Mesenchymal stem cell (in vitro differentiated cells and primary cell): ENCODE measurements around the gene TRIM13.

Experiments
- DNase-seq: peaks from one replicate; pipeline ENCODE4 v3.0.0-alpha.2; 2013
- H2AFZ ChIP-seq: one replicate; pipeline ENCODE4 v1.6.1; 2013; ENCODE audit warnings: low read depth, mild to moderate bottlenecking, control low read depth, inconsistent platforms, low read length, moderate library complexity
- H2AK5ac ChIP-seq: 2 replicates; pipeline ENCODE4 v1.6.1; 2013; ENCODE audit warnings: low read length, moderate library complexity, mild to moderate bottlenecking, inconsistent platforms; ENCODE audit not compliant: severe bottlenecking
- H2BK120ac ChIP-seq: one replicate; pipeline ENCODE4 v1.6.1; 2013; ENCODE audit warnings: low read depth, mild to moderate bottlenecking, inconsistent platforms, low read length, moderate library complexity
- H2BK12ac ChIP-seq, 2 experiments: one replicate each; pipeline ENCODE4 v1.6.1; 2013; ENCODE audit warnings: inconsistent platforms in 2 of 2, low read length in 2 of 2, mild to moderate bottlenecking in 2 of 2, moderate library complexity in 2 of 2, control low read depth in 1 of 2
- H2BK15ac ChIP-seq: one replicate; pipeline ENCODE4 v1.6.1; 2013; ENCODE audit warnings: mild to moderate bottlenecking, low read depth, inconsistent platforms; ENCODE audit not compliant: poor library complexity, severe bottlenecking
- H2BK5ac ChIP-seq: 2 replicates; pipeline ENCODE4 v1.6.1; 2013; ENCODE audit warnings: low read depth, mild to moderate bottlenecking, low read length, control low read depth, inconsistent platforms; ENCODE audit not compliant: poor library complexity, severe bottlenecking
- H3K14ac ChIP-seq, 2 experiments: one replicate each; pipeline ENCODE4 v1.6.1; 2013; ENCODE audit warnings: inconsistent platforms in 2 of 2, low read length in 2 of 2, control low read depth in 1 of 2, mild to moderate bottlenecking in 1 of 2, moderate library complexity in 1 of 2
- H3K18ac ChIP-seq, 2 experiments: one replicate each; pipeline ENCODE4 v1.6.1; 2013; ENCODE audit warnings: inconsistent platforms in 2 of 2, low read length in 2 of 2, control low read depth in 1 of 2, low read depth in 1 of 2, mild to moderate bottlenecking in 1 of 2
- H3K23ac ChIP-seq, 2 experiments: one replicate each; pipeline ENCODE4 v1.6.1; 2013; ENCODE audit warnings: inconsistent platforms in 2 of 2, low read length in 2 of 2, mild to moderate bottlenecking in 2 of 2, moderate library complexity in 2 of 2, control low read depth in 1 of 2
- H3K27ac ChIP-seq: 2 replicates; pipeline ENCODE4 v1.5.1; 2013; ENCODE audit warnings: mild to moderate bottlenecking, moderate library complexity, low read length, control low read depth, inconsistent platforms; ENCODE audit not compliant: poor library complexity, severe bottlenecking
- H3K27me3 ChIP-seq, 2 experiments: 2 replicates each; pipeline versions ENCODE4 v1.6.1 to v1.7.0; 2013; ENCODE audit warnings: low read length in 2 of 2, mild to moderate bottlenecking in 2 of 2, moderate library complexity in 2 of 2, control low read depth in 1 of 2, inconsistent platforms in 1 of 2; ENCODE audit not compliant: control insufficient read depth in 1 of 2, insufficient read depth in 1 of 2
- H3K36me3 ChIP-seq, 2 experiments: 2 replicates each; pipeline versions ENCODE4 v1.6.1 to v1.7.0; 2013; ENCODE audit warnings: low read length in 2 of 2, control low read depth in 1 of 2, inconsistent platforms in 1 of 2, low read depth in 1 of 2, mild to moderate bottlenecking in 1 of 2; ENCODE audit not compliant: insufficient read depth in 2 of 2, control insufficient read depth in 1 of 2
- H3K4ac ChIP-seq, 2 experiments: one replicate each; pipeline ENCODE4 v1.6.1; 2013; ENCODE audit warnings: inconsistent platforms in 2 of 2, low read length in 2 of 2, mild to moderate bottlenecking in 2 of 2, moderate library complexity in 2 of 2, control low read depth in 1 of 2, low read depth in 1 of 2
- H3K4me1 ChIP-seq: 2 replicates; pipeline ENCODE4 v1.6.1; 2013; ENCODE audit warnings: low read depth, low read length, control low read depth; ENCODE audit not compliant: control insufficient read depth, insufficient read depth
- H3K4me2 ChIP-seq: 2 replicates; pipeline ENCODE4 v1.6.1; 2013; ENCODE audit warnings: low read length, mild to moderate bottlenecking, inconsistent platforms; ENCODE audit not compliant: poor library complexity, severe bottlenecking
- H3K4me3 ChIP-seq, 2 experiments: 2 replicates each; pipeline versions ENCODE4 v1.5.1 to v1.7.0; 2013; ENCODE audit warnings: low read length in 2 of 2, mild to moderate bottlenecking in 2 of 2, control low read depth in 1 of 2, low read depth in 1 of 2; ENCODE audit not compliant: insufficient read depth in 1 of 2
- H3K79me1 ChIP-seq: replicated peaks from 2 replicates; pipeline ENCODE4 v1.6.1; 2013; ENCODE audit warnings: mild to moderate bottlenecking, control low read depth, low read length, inconsistent platforms; ENCODE audit not compliant: poor library complexity, severe bottlenecking
- H3K9ac ChIP-seq: 2 replicates; pipeline ENCODE4 v1.7.0; 2013; ENCODE audit warnings: mild to moderate bottlenecking, low read length, moderate library complexity
- H3K9me3 ChIP-seq: 2 replicates; pipeline ENCODE4 v1.7.0; 2013; ENCODE audit warnings: mild to moderate bottlenecking, low read length; ENCODE audit not compliant: control insufficient read depth
- H4K8ac ChIP-seq: one replicate; pipeline ENCODE4 v1.6.1; 2013; ENCODE audit warnings: inconsistent platforms, mild to moderate bottlenecking, low read length, moderate library complexity
- H4K91ac ChIP-seq: one replicate; pipeline ENCODE4 v1.6.1; 2013; ENCODE audit warnings: mild to moderate bottlenecking, low read length, inconsistent platforms
- WGBS: methylation state at CpG from one replicate; pipeline ENCODE4 v1.1.7; 2013; ENCODE audit warnings: mixed read lengths; 5-methylcytosine and 5-hydroxymethylcytosine counted together

TRIM13 gene

DNA sequence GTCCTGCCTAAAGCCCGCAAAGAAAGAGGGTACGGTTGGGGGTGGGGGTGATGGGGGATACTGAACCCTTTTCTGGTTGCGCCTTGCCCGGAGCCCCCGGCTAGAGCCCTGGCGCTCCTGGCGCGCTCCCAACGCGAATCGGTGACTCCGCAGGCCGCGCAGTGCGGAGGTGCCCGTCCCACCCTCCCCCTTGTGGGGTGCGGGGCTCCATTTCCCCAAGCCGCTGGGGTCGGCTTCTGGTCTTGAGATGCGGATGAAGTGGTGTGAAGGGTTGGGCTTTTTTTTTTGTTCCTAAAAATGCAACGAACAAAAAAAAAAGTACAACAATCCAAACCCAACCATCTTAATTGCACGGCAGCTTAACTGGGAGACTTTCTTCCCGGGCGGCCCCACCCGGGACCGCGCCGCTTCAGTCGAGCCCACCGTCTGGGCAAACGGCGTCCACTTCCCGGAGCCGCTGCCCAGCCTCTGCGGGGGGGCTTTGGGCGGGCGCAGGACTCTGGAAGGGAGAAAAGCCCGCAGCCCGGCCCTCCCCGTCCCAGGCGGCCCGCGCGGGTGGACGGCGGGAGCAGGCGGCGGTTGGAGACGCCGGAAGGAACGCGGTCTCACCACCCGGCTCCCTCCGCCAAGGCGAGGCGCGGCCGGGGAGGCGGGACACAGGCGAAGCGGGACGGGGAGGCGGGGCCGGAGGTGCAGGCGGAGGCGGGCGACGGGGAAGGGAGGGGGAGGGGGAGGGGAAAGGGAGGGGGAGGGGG lies 504 bp upstream of the TRIM13 start:
- peak overlapping the region in 1 of 2 experiments; percentile 68 for H3K14ac ChIP-seq
- no peaks in the 10 kb centered on the region for H3K27me3 ChIP-seq
- H4K8ac ChIP-seq, result peak overlapping the region; percentile 96
- H3K9me3 ChIP-seq, result no peaks in the 10 kb centered on the region
- H2BK5ac ChIP-seq, result peak overlapping the region; percentile 84
- H3K4me3 ChIP-seq, result peak overlapping the region; percentile 70 to 80
- no peak overlapping the region for H3K23ac ChIP-seq
- WGBS, result 0% methylated on average over 21 of the region's 68 CpGs
- peak overlapping the region; percentile 89 for H3K27ac ChIP-seq
- H2BK120ac ChIP-seq, result peak overlapping the region; percentile 89
- H3K4me1 ChIP-seq, result peaks cover 5% of the 10 kb centered on the region
- H2BK12ac ChIP-seq, result peak overlapping the region in 1 of 2 experiments; percentile 6
- no peak overlapping the region for H2AFZ ChIP-seq
- H4K91ac ChIP-seq, result peak overlapping the region; percentile 83
- H2BK15ac ChIP-seq, result no peak overlapping the region
- peak overlapping the region; percentile 61 to 98 for H3K18ac ChIP-seq
- peak overlapping the region; percentile 60 to 83 for H3K4ac ChIP-seq
- H2AK5ac ChIP-seq, result peak overlapping the region; percentile 53
- H3K36me3 ChIP-seq, result peaks cover 8 to 57% of the 10 kb centered on the region in 2 experiments
- peaks cover 1% of the 10 kb centered on the region for H3K79me1 ChIP-seq
- peak overlapping the region; percentile 95 for H3K9ac ChIP-seq
- H3K4me2 ChIP-seq, result peak overlapping the region; percentile 69
- peak; percentile 94 for DNase-seq

DNA sequence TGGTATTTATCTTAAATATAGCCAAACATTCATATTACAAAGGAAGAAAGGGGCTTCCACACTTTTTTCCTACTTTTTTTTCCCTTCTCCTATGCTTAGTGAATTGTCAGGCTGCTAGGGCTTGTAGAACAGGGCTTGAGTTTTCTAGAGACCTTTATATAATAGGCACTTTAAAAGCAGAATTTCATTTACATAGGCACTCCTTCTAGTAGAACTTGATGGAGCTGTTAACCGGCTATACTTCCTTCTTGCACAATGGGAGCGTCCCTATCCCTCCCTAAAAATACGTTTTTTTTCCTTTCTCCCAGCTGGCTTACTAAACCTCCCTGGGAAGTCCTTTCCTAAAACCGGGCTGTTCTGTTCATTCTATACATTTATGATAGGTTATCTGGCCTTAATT lies 1.1 kb downstream of the TRIM13 start:
- Histone ChIP-seq H3K9ac (peak overlapping the region; percentile 98), H3K4ac (no peak overlapping the region), H2BK120ac (no peak overlapping the region), H3K27me3 (no peaks in the 10 kb centered on the region), H3K23ac (no peak overlapping the region), H3K4me3 (peak overlapping the region in 1 of 2 experiments; percentile 87), H3K4me2 (peak overlapping the region; percentile 61), H3K14ac (no peak overlapping the region), H3K27ac (no peak overlapping the region), H3K79me1 (peaks cover 1% of the 10 kb centered on the region), H2BK12ac (no peak overlapping the region), H4K91ac (no peak overlapping the region), H2BK5ac (no peak overlapping the region), H2AFZ (no peak overlapping the region), H4K8ac (no peak overlapping the region), H2AK5ac (no peak overlapping the region), H3K9me3 (no peaks in the 10 kb centered on the region), H3K18ac (no peak overlapping the region), H3K36me3 (peaks cover 12 to 59% of the 10 kb centered on the region in 2 experiments), H3K4me1 (peaks cover 8% of the 10 kb centered on the region), H2BK15ac (no peak overlapping the region)
- no peak for DNase-seq
- 10% methylated on average over 2 of the region's 4 CpGs for WGBS

DNA sequence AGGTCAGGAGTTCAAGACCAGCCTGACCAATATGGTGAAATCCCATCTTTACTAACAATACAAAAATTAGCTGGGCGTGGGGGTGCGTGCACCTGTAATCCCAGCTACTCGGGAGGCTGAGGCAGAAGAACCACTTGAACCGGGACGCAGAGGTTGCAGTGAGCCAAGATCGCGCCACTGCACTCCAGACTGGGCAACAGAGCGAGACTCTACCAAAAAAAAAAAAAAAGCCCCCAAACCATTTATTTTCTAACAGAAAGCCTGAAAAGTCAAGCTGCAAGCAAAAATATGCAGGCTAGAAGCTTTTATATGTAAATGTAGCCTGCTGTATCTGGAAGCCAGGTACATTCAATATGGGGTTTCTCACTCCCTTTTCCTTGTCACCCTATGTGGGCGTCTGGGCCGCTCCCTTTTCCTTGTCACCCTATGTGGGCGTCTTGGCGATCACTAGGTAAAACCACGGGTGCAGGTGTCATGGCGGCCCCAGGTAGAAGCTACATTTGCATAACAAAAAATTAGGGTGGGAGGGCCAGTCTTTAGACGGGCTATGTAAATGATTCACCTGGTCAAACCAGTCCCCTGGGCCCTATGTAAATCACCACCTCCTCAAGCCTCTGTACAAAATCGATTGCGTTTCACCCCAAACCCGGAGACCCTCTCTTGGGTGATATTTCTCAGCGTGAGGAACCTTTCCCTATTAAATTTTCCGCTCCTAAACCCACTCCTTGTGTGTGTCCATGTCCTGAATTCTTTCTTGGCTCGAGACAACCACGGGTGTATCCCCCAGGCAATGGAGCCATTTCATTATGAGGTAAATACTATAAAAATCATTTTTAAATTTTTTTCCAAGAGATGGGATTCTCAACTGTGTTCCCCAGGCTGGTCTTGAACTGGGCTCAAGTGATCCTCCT lies 2.1 kb downstream of the TRIM13 start:
- no peak overlapping the region for H3K4ac ChIP-seq
- H2AK5ac ChIP-seq, result no peak overlapping the region
- DNase-seq, result no peak
- peak overlapping the region in 1 of 2 experiments; percentile 79 for H3K23ac ChIP-seq
- no peak overlapping the region for H2BK12ac ChIP-seq
- peaks cover 8% of the 10 kb centered on the region for H3K4me1 ChIP-seq
- H3K9me3 ChIP-seq, result no peaks in the 10 kb centered on the region
- peaks cover 12 to 62% of the 10 kb centered on the region in 2 experiments for H3K36me3 ChIP-seq
- 80% methylated on average over 19 of the region's 22 CpGs for WGBS
- no peak overlapping the region for H2BK15ac ChIP-seq
- H3K14ac ChIP-seq, result no peak overlapping the region
- H3K4me2 ChIP-seq, result peak overlapping the region; percentile 37
- H3K27me3 ChIP-seq, result no peaks in the 10 kb centered on the region
- no peak overlapping the region for H2AFZ ChIP-seq
- no peak overlapping the region for H4K8ac ChIP-seq
- H4K91ac ChIP-seq, result no peak overlapping the region
- H2BK5ac ChIP-seq, result no peak overlapping the region
- no peak overlapping the region for H3K27ac ChIP-seq
- H3K18ac ChIP-seq, result no peak overlapping the region
- no peak overlapping the region for H2BK120ac ChIP-seq
- H3K9ac ChIP-seq, result peak overlapping the region; percentile 98
- H3K79me1 ChIP-seq, result peaks cover 1% of the 10 kb centered on the region
- peak overlapping the region in 1 of 2 experiments; percentile 87 for H3K4me3 ChIP-seq

DNA sequence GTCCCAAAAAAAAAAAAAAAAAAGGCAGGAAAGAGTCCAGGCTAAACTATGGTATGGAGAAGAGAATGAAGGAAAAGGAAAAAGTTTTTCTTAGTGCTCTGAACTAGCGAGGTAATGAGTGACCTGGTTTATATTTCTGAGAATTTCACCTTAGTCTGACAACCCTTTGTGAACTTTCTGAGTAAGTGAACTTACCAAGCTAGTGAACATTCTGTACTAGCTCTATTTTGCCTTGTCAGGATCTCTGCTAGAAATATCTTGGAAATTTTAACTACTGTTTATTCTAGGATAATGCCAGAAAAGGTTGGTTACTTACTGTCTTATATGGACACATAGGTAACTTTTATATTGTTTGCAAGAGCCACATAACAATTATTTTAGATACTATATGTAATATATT lies 4.4 kb downstream of the TRIM13 start:
- H3K9ac ChIP-seq, result no peak overlapping the region
- peaks cover 19 to 76% of the 10 kb centered on the region in 2 experiments for H3K36me3 ChIP-seq
- no peak overlapping the region for H4K8ac ChIP-seq
- H2BK120ac ChIP-seq, result no peak overlapping the region
- no peak overlapping the region for H2BK5ac ChIP-seq
- H3K4me1 ChIP-seq, result peaks cover 8% of the 10 kb centered on the region
- no peak overlapping the region for H3K27ac ChIP-seq
- H2AK5ac ChIP-seq, result no peak overlapping the region
- H2AFZ ChIP-seq, result no peak overlapping the region
- DNase-seq, result no peak
- peaks cover 1% of the 10 kb centered on the region for H3K79me1 ChIP-seq
- no peak overlapping the region for H3K4me3 ChIP-seq
- H2BK12ac ChIP-seq, result no peak overlapping the region
- no peak overlapping the region for H3K14ac ChIP-seq
- WGBS, result 100% methylated on average over 1 of the region's 1 CpG
- no peaks in the 10 kb centered on the region for H3K9me3 ChIP-seq
- no peak overlapping the region for H2BK15ac ChIP-seq
- no peak overlapping the region for H3K18ac ChIP-seq
- H4K91ac ChIP-seq, result no peak overlapping the region
- no peak overlapping the region for H3K4me2 ChIP-seq
- H3K23ac ChIP-seq, result no peak overlapping the region
- H3K4ac ChIP-seq, result no peak overlapping the region
- H3K27me3 ChIP-seq, result no peaks in the 10 kb centered on the region
